RKO (cell line): ENCODE data around the gene BAZ1B.
"Not testable (repeated sequence)": the region's sequence is repeated elsewhere in the genome, so short reads cannot be mapped to it uniquely, and the experiment has no call there.

Experiments used
- DNase-seq: peaks from one replicate; pipeline ENCODE4 v3.0.0-alpha.2; 2016; ENCODE audit warnings: low spot score

BAZ1B gene

DNA sequence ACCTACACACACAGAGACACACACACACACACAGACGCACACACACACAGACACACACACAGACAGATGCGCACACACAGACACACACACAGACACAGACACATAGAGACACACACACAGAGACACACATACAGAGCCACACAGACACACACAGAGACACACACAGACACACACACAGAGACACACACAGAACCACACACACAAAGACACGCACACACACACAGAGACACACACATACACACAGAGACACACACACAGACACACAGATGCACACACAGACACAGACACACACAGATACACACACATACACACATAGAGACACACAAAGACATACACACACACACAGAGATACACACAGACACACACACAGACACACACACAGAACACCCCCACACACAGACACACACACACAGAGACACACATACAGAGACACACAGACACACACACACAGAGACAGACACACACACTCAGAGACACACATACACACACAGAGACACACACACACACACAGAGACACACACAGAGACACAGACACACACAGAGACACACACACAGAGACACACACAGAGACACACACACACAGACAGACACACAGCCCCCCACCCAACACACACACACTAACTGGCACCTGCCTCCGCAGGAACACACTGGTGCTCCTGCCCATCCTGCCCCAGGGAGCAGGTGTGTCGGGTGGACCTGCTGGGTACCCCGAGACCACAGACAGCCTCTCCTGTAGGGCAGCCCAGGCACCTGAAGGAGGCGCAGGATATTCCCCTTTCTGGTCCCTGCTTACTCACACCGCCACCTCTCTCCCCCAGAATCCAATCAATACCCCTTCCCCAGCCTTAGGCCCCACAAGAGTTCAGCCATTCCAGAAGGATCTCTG, 93.9 kb downstream of the BAZ1B start:
- no peak for DNase-seq

DNA sequence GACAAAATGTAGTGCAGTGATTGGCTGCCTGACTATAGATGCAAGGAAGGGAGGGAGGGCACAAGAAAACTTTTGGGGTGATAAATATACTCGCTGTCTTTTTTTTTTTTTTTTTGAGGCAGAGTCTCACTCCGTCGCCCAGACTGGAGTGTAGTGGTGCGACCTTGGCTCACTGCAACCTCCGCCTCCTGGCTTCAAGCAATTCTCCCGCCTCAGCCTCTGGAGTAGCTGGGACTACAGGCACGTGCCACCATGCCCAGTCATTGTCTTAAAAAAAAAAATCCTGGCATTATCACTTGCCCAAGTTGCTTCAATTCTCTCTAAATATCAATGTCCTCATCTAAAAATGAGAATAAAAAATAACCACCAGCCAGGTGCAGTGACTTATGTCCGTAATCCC, 96.1 kb downstream of the BAZ1B start:
- no peak for DNase-seq

DNA sequence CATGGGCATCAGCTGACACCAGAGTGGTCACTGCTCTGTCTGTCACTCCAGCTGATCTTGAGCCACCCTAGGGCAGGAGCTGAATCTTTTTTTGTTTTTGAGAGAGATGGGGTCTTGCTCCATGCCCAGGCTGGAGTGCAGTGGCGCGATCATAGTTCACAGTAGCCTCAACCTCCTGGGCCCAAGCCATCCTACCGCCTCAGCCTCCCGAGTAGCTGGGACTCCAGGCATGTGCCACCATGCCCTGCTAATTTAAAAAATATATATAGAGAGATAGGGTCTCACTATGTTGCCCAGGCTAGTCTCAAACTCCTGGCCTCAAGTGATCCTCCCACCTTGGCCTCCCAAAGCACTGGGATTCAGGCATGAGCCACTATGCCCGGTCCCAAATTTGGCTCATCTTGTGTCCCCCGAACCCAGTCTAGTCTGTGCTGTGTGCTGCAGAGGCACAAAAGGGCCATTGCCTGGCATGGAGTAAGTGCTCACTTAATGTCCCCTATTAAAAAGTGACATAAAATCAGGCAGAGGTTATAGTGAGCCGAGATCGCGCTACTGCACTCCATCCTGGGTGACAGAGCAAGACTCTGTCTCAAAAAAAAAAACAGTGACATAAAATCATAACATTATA, 96.6 kb downstream of the BAZ1B start:
- no peak for DNase-seq

DNA sequence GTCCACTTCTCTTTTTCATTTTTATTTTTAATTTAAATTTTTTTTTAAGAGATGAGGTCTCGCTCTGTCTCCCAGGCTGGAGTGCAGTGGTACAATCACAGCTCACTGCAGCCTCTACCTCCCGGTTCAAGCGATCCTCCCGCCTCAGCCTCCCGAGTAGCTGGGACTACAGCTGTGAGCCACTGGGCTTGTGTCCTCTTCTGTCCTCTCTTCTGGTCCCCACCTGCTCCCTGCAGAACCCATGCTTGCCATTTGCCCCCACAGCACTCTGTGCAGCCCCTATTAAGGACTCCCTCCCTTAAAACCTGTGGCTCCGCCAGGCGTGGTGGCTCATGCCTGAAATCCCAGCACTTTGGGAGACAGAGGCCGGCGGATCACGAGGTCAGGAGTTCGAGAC, 97.6 kb downstream of the BAZ1B start:
- no peak for DNase-seq

DNA sequence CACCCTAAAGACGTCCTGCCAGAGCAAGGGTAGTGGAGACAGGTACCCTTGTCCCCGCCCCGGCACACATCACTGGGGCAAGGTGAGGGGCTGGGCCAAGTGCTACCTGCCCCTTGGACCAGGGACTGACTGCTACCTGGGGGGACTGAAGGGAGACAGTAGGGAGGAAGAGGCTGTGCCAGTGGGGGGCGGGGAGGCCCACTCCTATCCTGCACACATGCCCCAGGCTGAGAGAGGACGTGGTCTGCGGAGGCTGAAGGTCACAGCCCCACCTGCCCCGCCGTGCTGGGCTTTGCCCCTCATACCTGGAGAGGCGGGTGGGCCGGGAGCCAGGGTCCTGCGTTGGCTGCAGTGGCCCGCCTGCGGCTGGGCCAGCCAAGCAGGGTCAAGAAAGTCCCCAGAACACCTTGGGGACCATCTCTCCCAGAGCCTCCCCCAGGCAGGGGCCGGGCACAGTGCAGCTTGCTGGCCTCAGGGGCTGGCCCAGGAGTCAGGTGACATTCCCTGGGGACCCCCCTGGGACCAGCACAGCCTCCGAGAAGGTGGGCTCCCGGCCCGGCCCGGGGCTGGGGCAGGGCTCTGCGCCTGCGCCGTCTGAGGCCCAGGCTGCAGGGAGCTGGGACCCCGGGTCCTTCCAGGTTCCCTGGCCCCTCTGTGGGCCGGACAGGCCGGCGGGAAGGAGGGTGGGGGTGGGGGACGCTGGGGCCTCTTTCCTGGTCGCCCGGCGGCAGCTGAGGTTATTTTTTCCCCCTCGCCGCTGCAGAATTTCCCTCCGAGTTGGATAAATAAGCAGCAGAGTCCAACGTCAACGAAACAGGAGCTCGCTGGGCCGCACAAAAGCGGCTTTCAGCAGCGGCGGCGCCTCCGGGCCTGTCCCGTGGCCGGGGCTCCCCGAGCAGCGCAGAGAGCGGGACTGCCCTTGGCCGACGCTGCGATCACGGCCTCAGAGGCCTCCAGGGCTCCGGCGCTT, 98.3 kb downstream of the BAZ1B start:
- no peak for DNase-seq

DNA sequence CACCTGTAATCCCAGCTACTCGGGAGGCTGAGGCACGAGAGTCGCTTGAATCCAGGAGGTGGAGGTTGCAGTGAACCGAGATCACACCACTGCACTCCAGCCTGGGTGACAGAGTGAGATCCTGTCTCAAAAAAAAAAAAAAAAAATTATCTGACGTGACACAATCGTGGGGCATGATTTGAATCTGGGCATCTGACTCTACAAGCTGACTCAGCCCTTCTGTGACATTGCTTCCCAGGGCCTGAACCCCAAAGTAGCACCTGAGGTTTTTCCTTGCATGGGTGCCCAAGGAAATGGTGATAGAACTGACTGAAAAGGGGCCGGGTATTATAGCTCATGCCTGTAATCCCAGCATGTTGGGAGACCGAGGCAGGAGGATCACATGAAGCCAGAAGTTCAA, 101.5 kb downstream of the BAZ1B start:
- DNase-seq, result peak; percentile 37

DNA sequence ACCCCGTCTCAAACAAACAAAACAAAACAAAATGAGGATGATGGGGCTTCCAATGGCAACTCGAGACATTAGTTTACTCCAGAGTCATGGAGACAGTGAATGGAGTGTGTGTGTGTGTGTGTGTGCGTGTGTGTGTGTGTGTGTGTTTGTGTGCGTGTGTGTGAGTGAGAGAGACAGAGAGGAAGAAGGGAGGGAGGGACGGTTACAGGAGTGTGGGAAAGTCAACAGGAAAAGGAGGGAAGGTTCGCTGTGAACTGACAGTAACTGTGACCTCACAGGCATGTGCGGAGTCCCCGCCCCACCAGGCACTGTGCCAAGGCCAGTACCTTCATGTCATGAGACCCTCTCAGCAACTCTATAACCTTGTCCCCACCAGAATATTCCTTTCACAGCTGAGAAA, 102.1 kb downstream of the BAZ1B start:
- not testable (repeated sequence) for DNase-seq

DNA sequence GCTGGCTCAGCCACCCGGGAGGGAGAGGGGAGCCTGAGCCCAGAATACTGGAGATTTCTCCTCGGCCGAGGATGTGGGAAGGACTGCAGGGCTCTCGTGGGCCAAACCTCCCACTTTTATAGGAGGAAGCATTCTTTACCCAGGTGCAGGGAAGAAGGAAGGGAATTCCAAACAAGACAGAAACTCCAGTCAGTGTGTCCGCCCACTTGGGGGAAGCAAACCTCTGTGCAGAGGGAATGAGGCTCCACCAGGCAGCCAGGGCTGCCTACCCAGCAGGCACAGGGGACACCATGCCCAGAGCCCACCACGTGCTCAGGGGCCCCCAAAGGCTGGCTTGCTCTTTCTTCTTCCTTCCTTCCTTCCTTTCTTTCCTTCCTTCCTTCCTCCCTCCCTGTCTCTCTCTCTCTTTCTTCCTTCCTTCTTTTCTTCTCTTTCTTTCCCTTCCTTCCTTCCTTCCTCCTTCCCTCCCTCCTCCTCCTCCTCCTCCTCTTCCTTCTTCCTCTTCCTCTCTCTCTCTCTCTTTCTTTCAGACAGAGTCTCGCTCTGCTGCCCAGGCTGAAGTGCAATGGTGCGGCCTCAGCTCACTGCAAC, 103.9 kb downstream of the BAZ1B start:
- DNase-seq, result no peak

DNA sequence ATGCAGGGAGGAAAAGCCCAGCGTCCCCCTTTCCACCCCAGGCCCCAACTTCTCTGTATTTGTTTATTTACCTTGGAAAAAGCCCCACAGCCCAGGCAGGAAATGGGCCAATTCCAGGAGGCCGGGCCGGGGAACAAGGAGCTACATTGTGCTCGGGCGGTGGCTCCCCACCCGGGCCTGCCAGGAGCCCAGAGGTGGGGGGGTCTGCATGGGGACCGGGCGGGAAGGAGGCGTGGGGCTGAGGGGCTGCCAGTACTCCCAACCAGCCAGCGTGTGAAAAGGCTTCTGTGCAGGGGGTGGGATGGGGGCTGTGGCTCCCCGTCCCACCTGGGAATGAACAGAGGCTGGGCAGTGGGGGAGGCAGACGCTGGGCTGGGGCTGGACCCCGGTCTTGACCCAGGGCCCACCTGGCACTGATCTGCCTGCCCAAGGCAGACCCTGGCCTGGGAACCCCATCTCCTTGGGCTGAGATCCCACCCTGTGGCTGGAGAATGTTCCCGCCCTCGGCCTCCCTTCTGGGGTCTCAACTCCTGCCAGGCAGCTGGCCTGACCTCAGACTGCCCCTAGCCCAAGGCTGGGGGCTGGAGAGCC, 111.5 kb downstream of the BAZ1B start:
- DNase-seq, result not testable (repeated sequence)

DNA sequence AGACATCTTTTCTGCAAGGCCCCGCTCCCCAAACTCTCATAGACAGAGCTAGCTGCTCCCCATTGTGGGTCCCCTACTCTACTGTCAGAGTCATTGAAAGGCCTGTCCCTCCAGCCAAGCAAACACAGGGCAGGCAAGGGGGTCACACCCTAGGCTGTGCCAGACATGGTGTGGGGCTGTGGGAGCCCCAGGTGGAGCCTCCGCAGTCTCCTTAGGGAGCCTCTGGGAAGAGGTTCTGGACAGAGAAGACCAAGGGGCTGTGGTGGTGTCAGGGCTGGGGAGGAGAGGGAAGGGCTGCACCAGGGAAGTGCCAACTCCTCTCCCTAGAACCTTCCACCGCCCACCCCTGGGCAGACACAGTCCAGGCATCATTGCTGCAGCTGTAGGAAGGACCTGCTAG, 117.2 kb downstream of the BAZ1B start:
- DNase-seq, result not testable (repeated sequence)

DNA sequence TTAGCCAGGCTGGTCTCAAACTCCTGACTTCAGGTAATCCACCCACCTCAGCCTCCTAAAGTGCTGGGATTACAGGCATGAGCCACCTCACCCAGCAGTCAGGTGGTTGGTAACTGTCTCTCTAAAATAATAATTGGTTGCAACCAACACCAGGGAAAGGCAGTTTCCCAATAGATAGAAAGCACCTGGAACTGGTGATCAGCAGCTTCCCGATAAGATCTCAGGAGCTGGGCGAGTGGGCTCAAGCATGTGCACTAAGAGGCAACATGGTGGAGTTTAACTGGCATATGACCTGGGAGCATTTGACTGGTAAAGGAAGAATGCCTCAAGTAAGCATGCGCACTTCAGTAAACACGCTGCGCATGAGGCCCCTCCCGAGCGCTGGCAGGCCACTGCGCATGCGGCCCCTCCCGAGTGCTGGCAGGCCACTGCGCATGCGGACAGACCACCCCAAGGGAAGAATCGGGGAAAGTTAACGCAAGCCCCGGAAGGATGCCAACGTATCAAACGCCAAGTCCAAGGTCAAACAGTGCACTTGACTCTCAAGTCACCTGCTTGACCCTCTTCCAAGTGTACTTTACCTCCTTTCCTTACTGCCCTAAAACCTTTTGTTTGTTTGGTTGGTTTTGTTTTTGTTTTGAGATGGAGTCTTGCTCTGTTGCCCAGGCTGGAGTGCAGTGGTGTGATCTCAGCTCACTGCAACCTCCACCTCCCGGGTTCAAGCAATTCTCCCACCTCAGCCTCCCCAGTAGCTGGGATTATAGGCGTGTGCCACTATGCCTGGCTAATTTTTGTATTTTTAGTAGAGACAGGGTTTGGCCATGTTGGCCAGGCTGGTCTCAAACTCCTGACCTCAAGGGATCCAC, 122.7 kb downstream of the BAZ1B start:
- not testable (repeated sequence) for DNase-seq

DNA sequence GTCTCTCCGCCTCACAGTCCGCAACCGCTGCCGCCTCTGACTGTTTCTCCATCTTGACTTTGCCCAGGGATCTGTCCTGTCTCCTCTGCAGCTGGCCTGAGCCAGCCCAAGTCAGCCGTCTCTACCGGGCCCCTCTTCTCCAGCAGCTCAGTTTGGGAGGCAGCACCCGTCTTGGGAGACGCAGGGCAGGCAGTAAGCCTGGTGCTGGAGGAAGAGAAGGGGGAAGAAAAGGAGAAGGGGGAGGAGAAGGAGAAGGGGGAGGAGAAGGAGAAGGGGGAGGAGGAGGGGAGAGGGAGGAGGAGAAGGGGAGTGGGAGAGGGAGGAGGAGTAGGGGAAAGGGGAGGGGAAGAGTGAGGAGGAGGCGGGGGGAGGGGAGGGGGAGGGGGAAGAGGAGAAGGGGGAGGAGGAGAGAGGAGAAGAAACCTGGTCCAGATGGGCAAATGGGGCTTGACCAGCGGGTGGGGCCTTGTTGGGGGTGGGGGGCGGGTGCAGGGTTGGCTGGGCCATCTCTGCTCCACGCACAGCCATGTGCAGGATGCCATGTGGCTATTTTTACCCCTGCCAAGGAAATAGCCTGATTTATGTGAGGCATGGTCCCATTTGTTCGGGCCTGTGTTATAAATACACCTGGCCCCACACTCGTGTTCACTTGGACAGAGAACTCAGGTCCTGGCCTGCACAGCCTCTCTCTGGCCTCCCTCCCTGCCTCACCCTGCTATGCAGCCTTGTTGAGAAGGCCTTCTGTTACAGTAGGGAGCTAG, 124.4 kb downstream of the BAZ1B start:
- no peak for DNase-seq

DNA sequence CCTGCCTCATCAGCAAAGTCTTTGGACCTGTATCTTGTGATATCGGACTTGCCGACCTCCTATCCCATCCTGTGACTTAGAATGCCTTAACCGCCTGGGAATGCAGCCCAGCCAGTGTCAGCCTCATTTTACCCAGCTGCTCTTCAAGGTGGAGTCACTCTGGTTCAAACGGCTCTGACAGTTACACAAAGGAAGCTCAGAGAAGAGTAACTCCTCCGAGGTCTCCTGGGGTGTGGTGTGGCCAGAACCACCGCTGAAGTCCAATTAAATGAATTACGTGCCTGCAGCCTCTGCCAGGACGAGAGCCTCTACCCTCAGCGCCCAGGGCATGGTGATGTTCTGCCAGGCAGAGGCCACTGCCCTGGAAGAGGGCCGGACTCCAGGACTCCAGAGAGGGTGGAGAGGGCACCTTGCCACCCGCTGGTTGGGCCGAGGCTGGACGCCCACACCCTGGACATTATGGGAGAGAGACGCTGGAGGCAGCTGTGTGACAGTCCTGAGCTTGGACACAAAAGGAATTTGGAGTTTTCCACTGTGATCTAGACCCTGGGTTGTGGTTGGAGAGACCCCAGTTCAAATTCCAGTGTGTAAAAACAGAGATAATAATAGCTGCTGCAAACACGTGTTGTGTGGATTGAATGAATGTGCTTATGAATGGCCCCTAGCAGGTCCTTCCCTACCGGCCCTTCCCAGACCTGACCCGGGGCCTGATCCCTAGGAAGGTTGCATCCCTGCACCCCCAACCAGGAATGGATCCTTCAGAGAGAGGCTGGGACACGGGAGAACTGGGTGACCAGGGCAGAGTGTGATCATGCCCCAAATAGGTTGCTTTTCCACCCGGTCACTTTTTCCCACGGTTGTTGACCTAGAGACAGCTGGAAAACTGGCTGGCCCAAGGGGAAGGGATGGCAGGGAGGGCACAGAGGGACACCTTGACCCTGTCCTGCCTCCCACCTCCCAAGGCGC, 126.3 kb downstream of the BAZ1B start:
- no peak for DNase-seq

DNA sequence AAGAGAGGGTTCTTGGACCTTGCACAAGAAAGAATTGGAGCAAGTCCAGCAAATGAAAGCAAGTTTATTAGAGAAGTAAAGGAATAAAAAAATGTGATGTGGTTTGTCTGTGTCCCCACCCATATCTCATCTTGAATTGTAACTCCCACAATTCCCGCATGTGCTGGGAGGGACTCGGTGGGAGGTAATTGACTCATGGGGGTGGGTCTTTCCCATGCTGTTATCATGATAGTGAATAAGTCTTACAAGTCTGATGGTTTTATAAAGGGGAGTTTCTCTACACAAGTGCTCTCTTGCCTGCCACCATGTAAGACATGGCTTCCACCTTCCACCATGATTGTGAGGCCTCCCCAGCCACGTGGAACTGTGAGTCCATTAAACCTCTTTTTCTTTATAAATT, 127.7 kb downstream of the BAZ1B start:
- DNase-seq, result no peak

DNA sequence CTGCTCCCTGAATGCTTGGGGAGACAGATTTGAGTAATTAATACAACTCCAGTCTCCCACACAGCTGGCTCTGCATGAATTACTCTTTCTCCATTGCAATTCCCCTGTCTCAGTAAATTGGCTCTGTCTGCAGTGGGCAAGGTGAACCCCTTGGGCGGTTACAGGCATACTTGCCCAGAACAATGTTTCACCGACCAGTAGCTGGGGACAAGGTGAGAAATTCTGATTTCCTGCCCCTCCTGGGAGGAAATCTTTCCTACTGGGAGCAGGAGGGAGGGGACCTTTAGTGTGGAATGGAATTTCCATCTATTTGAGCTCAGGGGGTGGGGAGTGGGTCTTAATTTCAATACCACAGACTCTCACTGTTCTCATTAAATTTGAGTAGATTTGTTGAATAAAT, 130.7 kb downstream of the BAZ1B start:
- no peak for DNase-seq
